ENCODE results near the gene DBNDD1.
"Not testable (repeated sequence)": the region's sequence is repeated elsewhere in the genome, so short reads cannot be mapped to it uniquely, and the experiment has no call there.

The DBNDD1 gene

GRCh38 chr16:90012991-90013745 is 6.1 kb downstream of the DBNDD1 start:
- no peak for FAIRE-seq

GRCh38 chr16:90011908-90012501 is 7.3 kb downstream of the DBNDD1 start:
- DNase-seq (ENCODE audit: insufficient read length, low spot score) (no peak), FAIRE-seq (no peak)

More at GRCh38 chr16:90012991-90013745, 6.1 kb downstream of the DBNDD1 start:
- no peak for DNase-seq (ENCODE audit: insufficient read length, low spot score)

GRCh38 chr16:90011508-90011819 is 7.8 kb downstream of the DBNDD1 start:
- FAIRE-seq, result no peak
- DNase-seq (ENCODE audit: insufficient read length, low spot score), result no peak

- FAIRE-seq, result no peak
- no peak for DNase-seq (ENCODE audit: insufficient read length, low spot score)
Observed at GRCh38 chr16:90010676-90011507, 8.4 kb downstream of the DBNDD1 start.

- FAIRE-seq (no peak), DNase-seq (ENCODE audit: insufficient read length, low spot score) (no peak)
Observed at GRCh38 chr16:90009172-90009899, 9.9 kb downstream of the DBNDD1 start.

- peak; percentile 63 for DNase-seq (ENCODE audit: insufficient read length, low spot score)
- FAIRE-seq, result peak; percentile 91
Observed at GRCh38 chr16:90008708-90009145, 10.5 kb downstream of the DBNDD1 start.

- not testable (repeated sequence) for DNase-seq (ENCODE audit: insufficient read length, low spot score); FAIRE-seq
Observed at GRCh38 chr16:90007635-90008234, 11.5 kb downstream of the DBNDD1 start.

GRCh38 chr16:90007015-90007414 is 12.2 kb downstream of the DBNDD1 start:
- FAIRE-seq (no peak), DNase-seq (ENCODE audit: insufficient read length, low spot score) (no peak)

- FAIRE-seq (no peak), DNase-seq (ENCODE audit: insufficient read length, low spot score) (no peak)
Observed at GRCh38 chr16:90005956-90006663, 13.1 kb downstream of the DBNDD1 start.

- DNase-seq (ENCODE audit: insufficient read length, low spot score) (no peak), FAIRE-seq (no peak)
Observed at GRCh38 chr16:90004577-90004976, 14.7 kb downstream of the DBNDD1 start.

GRCh38 chr16:90002759-90003158 is 16.5 kb downstream of the DBNDD1 start:
- DNase-seq (ENCODE audit: insufficient read length, low spot score) (no peak), FAIRE-seq (no peak)

- no peak for FAIRE-seq
- DNase-seq (ENCODE audit: insufficient read length, low spot score), result no peak
Observed at GRCh38 chr16:90001761-90002503, 17.3 kb downstream of the DBNDD1 start.

- FAIRE-seq (no peak), DNase-seq (ENCODE audit: insufficient read length, low spot score) (no peak)
Observed at GRCh38 chr16:90000733-90001427, 18.4 kb downstream of the DBNDD1 start.

GRCh38 chr16:89999831-90000574 is 19.3 kb downstream of the DBNDD1 start:
- FAIRE-seq (no peak), DNase-seq (ENCODE audit: insufficient read length, low spot score) (no peak)

- DNase-seq (ENCODE audit: insufficient read length, low spot score) (no peak), FAIRE-seq (no peak)
Observed at GRCh38 chr16:89996178-89996489, 23.1 kb downstream of the DBNDD1 start.

GRCh38 chr16:89995475-89996177 is 23.6 kb downstream of the DBNDD1 start:
- FAIRE-seq; DNase-seq (ENCODE audit: insufficient read length, low spot score): not testable (repeated sequence)

GRCh38 chr16:89994721-89995474 is 24.4 kb downstream of the DBNDD1 start:
- FAIRE-seq; DNase-seq (ENCODE audit: insufficient read length, low spot score): not testable (repeated sequence)

Data from GM19239 (cell line).